GM19238 (cell line): ENCODE results near the gene ZNF808.
A peak's percentile ranks its signal among the peaks of the same experiment; 100 is the strongest.
"Not testable (repeated sequence)": the region's sequence is repeated elsewhere in the genome, so short reads cannot be mapped to it uniquely, and the experiment has no call there.

Source experiments
- DNase-seq: peaks from one replicate; pipeline ENCODE4 v3.0.0; 2011; ENCODE audit warnings: low spot score; ENCODE audit not compliant: insufficient read length

ZNF808 gene

DNA sequence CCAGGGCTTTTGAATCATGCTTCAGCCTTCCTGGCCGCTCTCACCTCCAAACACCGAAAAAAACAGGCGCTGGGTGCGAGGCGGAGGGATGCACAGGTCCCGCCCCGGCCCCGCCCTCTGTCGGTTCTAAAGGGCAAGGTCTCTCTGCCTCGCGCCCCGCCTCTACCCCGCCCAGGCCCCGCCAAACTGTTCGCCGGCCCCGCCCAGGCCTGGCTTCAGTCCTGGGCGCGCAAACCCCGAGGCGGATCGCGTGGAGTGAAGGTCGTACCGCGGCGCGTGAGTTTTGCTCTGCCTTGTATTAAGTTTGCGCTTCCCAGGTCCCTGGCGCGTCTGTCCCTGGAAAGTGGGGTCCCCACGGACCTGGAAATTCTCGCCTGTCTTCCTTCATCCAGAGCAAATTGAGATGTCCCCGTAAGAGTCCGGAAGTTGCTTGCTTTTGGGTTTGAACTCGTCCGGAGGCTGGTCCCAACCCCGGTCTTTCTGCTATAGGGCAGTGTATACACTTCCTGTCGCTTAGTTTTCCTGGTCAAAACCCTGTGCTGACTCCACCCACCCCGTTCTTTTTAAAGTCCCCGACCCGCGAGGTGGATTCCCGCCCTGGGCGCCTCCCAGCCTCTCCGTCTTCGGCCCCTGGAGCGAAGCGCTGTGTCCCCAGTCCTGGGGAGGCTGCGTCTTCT, 8.4 kb downstream of the ZNF808 start:
- peak; percentile 17 for DNase-seq

DNA sequence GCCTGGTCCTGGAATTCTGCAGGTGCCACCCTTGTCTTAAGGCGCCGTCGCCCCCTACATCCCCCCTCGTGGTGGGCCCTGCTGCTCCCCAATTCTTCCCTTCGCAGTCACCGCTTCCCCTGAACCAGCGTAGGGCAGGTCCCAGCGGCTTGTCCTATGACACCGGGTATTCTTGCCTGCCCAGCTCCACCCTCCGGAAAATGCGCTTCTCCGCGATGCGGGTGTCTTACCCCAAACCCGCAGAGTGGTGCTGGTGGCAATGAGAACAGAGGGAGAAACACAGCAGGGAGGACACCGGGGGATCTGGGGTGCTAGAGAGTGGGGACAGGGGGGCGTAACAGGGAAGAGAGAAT, 9.0 kb downstream of the ZNF808 start:
- DNase-seq = no peak

DNA sequence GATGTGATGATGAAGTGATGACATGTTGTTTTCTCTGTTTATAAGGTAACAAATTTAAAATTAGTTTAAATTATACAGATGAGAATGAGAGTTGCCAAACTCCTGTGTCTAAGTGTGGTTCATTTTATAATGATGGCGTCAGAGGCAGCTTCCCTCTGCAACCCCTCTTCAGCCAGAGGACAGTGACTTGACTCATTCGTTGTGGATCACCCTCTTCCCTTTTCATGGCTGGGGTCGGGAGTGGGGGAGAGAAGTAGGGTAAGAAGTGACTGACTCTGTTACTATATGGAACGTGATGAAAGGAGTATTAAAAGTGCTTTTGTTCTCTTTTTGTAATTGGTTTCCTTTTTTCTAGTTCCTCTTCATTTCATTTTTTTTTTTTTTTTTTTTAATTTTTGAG, 11.3 kb downstream of the ZNF808 start:
- DNase-seq = not testable (repeated sequence)

DNA sequence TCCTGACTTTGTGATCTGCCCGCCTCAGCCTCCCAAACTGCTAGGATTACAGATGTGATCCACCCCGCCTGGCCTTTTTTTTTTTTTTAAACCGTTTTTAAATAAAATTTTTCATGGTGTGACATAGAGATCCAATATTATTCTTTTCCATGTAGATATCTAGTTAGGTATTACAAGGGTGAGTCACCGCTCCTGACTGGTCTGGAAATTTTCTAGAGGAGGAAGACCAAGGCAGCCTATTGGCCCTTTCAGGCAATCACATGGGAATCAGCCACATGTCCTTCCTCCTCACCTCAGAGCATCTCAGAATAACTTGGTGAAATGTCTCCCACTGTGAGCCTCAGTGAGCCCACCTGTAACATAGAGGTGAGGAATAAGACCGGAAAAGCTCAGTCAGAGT, 13.7 kb downstream of the ZNF808 start:
- not testable (repeated sequence) for DNase-seq

DNA sequence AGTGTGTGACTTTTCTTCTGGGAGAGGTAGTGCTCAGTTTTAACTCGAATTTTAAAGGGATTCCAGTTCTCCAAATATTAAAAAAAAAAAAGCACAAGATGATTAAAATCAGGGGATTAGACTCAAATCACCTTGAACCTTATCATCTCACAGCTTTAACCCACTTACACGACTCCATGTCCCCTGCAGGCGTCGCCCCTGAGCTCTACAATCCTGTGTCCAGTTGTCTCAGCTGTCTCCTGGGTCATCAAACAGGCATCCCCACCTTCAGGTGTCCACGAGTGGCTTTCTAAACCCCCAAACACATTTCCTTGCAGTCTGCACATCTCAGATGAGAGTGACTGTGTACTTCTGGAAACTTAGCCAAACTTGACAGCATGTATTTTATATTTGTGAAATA, 14.1 kb downstream of the ZNF808 start:
- no peak for DNase-seq

DNA sequence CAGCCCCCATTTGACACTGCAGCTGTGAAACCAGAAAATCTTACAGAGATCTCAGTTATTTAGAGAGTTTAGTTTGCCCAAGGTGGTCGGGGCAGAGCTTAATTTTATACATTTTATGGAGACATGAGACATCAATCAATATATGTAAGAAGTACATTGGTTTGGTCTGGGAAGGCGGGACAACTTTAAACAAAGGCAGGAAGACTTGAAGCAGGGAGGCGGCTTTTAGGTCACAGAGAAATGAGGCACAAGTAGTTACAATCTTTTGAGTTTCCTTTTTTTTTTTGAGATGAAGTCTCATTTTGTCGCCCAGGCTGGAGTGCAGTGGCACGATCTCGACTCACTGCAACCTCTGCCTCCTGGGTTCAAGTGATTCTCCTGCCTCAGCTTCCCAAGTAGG, 15.1 kb downstream of the ZNF808 start:
- not testable (repeated sequence) for DNase-seq

DNA sequence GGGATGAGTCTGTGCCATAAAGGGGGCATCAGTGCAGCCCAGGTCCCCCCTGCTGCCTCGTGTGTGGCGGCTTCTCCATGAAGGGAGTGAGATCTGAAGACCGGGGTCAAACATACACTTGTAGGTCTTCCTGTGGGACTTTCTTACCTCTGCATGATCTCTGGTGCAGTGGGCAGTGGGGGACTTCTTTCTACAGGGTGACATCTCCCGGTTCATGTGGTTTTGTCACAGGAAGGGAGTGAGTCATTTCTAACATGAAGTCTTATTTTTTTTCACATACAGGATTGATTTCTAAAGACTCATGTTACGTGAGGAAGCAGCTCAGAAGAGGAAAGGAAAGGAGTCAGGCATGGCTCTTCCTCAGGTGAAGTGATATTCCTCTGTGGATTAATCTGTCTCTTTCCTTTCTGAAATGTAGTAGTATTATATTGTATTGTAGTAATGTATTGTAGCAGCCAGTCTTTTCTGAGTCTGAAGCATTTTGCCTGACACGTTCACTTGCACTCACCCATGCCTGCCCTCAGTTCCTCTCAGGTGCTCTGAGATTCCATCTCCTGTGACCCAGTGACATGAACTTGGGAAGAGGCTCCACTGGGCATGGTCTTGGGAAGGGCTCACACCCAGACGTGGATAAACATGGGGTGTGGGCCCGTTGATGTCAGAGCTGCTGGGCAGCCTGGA, 15.7 kb downstream of the ZNF808 start:
- DNase-seq = no peak

DNA sequence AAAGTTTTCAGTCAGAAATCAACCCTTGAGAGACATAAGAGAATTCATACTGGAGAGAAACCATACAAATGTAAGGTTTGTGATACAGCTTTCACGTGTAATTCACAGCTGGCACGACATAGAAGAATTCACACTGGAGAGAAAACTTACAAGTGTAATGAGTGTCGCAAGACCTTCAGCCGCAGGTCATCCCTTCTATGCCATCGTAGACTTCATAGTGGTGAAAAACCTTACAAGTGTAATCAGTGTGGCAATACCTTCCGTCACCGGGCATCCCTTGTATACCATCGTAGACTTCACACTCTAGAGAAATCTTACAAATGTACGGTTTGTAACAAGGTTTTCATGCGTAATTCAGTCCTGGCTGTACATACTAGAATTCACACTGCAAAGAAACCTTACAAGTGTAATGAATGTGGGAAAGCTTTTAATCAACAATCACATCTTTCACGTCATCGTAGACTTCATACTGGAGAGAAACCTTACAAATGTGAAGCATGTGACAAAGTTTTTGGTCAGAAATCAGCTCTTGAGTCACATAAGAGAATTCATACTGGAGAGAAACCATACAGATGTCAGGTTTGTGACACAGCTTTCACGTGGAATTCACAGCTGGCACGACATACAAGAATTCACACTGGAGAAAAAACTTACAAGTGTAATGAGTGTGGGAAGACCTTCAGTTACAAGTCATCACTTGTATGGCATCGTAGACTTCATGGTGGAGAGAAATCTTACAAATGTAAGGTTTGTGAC, 26.9 kb downstream of the ZNF808 start:
- DNase-seq = no peak

DNA sequence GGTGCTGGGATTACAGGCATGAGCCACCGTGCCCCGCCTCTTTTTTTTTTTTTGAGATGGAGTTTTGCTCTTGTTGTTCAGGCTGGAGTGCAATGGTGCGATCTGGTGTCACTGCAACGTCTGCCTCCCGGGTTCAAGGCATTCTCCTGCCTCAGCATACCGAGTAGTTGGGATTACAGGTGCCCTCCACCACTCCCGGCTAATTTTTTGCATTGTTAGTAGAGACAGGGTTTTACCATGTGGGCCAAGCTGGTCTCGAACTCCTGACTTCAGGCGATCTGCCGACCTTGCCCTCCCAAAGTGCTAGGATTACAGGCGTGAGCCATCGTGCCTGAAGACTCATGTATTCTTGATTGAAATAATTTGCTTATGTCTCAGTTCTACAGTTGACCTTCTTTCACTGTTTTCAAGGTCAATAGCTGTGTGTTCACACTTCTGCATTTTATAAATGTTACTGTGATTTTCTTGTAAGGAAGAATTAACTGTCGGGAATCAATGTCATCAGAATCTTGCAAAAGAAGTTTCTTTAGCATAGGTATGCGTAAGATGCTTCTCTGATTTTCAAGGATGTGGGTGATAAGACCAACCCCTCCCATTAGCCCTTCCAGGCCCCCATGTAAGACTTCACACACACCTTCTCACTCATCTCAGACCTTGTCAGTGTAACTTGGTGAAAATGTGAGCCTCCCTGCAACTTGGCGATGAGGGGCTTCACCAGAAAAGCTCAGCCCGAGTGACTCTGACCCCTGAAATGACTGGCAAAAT, 29.9 kb downstream of the ZNF808 start:
- no peak for DNase-seq

DNA sequence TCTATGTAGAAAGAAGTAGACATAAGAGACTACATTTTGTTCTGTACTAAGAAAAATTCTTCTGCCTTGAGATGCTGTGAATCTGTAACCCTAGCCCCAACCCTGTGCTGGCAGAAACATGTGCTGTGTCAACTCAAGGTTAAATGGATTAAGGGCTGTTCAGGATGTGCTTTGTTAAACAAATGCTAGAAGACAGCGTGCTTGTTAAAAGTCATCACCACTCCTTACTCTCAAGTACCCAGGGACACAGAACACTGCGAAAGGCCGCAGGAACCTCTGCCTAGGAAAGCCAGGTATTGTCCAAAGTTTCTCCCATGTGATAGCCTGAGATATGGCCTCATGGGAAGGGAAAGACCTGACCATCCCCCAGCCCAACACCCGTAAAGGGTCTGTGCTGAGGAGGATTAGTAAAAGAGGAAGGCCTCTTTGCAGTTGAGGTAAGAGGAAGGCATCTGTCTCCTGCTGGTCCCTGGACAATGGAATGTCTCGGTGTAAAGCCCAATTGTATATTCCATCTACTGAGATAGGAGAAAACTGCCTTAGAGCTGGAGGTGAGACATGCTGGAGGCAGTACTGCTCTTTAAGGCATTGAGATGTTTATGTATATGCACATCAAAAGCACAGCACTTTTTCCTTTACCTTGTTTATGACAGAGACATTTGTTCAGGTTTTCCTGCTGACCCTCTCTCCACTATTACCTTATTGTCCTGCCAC, 31.4 kb downstream of the ZNF808 start:
- DNase-seq = not testable (repeated sequence)

DNA sequence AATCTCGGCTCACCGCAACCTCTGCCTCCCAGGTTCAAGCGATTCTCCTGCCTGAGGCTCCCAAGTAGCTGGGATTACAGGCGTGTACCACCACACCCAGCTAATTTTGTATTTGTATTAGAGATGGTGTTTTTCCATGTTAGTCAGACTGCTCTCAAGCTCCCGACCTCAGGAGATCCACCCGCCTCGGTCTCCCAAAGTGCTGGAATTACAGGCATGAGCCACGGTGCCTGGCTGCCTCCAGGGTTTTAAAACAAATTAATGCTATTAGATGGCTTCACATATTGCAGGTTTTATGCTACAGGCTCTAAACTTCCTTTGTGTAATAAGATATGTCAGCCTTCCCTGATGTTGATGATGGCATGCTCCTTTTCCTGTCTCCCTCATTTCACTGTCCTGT, 34.1 kb downstream of the ZNF808 start:
- DNase-seq = not testable (repeated sequence)

DNA sequence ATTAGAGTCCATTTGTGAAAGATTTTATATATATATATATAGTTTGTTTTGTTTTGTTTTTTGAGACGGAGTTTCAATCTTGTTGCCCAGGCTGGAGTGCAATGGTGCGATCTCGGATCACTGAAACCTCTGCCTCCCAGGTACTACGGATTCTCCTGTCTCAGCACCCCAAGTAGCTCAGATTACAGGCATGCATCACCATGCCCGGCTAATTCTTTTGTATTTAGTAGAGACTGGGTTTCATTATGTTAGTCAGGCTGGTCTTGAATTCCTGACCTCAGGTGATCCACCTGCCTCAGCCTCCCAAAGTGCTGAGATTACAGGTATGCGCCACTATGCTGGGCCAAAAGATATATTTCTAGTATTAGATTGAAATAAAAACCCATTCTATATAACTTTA, 38.7 kb downstream of the ZNF808 start:
- DNase-seq = no peak

DNA sequence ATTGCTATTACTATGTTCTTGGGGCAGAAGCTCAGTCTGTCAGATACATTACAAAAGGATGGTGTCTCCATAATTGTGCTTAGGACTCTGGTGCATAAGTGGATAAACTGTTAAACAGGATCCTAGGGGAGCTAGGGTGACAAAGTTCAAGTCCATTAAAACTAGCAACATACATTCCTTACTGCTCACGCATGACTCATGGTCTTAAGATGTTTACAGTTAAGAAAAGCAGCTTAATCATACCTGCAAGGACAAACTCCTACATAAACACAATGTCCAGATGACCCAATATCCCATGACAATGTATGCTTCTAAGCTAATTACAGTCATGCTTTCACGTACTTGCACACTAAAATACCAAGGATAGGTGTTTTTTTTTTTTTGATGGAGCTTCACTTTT, 39.1 kb downstream of the ZNF808 start:
- no peak for DNase-seq

DNA sequence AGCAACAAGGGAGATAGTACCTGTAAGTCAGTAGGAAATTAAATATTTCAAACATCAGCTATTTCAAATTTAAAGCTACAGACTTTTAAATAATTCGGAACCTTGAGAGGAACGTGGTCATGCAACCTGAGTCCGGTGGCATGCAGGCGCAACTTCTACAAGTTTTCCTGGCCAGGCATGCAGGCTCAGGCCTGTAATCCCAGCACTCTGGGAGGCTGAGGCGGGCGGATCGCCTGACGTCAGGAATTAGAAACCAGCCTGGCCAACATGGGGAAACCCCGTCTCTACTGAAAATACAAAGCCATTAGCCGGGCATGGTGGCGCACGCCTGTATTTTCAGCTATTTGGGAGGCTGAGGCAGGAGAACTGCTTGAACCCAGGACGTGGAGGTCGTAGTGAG, 40.5 kb downstream of the ZNF808 start:
- no peak for DNase-seq

DNA sequence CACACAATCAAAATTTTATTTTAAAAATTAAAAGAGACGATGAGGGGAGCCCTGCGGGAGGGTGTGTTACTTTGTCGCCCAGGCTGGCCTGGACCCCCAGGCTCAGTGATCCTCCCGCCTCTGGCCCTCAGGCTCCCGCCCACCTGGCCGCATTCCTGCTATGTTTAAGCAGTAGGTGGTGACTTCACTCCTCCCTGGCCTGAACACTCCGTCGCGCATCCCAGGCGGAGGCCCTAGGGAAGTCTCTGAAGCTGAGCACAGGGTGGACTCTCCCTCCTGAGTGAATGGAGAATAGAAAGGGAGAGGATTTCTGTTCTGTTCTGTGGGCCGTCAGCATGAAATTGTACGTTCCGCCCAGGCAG, 42.2 kb downstream of the ZNF808 start:
- not testable (repeated sequence) for DNase-seq

DNA sequence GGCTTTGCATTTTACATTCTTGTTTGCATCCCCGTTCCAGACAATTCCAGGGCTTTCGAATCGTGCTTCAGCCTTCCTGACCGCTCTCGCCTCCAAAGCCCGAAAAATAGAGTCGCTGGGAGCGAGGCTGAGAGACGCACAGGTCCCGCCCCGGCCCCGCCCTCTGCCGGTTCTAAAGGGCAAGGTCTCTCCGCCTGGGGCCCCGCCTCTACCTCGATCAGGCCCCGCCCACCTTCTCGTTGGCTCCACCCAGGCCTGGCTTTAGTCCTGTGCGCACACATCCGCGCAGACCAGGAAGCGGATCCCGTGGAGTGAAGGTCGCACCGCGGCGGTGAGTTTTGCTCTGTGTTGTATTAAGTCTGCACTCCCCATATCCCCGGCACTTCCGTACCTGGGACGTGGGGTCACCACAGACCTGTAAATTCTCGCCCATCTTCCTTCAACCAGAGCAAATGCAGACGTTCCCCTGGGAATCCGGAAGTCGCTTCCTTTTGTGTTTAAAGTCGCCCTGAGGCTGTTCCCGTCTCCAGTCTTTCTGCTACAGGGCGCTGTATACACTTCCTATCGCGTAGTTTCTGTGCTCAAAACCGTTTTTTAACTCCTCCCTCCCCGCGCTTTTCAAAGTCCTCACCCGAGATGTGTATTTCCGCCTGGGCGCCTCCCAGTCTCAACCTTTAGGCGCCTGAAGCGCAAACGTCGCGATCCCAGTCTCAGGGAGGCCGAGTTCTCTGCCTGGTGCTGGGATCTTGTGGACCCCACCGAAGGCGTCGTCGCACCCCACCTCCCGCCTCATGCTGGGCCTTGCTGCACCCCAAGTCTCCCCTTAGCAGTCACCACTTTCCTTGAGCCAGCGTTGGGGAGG, 42.8 kb downstream of the ZNF808 start, which contains the start of gene ZNF701:
TSS of gene ZNF701 (plus strand) at position 288 of the 862 bp plus-strand sequence. CDS start 3,861 bp downstream, outside the sequence.
- DNase-seq = peak; percentile 78

DNA sequence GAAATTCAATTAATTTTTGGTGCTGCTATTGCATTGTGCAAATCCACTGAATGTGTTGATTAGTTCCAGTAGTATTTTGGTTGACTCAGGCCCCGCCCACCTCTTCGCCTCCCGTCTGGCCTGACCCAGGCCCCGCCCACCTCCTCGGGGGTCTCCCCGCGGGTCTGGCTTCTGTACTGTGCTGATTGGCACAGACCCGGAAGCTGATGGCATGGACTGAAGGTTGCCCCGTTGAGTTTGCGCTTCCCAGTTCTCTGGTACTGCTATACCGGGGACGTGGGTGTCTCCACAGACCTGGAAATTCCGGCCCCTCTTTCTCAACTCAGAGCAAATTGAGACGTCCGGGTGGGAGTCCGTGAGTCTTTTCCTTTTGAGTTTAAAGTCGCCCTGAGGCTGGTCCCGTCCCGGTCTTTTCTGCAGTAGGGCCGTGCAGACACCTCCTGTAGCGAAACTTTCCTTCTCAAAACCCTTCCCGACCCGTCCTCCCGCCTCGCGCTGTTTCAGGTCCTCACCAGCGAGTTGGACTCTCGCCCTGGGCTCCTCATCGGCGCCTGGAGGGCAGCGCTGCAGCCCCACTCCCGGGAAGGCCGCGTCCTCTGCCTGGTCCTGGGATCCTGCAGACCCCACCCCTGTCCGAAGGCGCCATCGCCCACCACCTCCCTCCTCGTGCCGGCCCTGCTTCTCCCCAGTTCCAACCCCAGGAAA, 57.4 kb downstream of the ZNF808 start:
- no peak for DNase-seq

DNA sequence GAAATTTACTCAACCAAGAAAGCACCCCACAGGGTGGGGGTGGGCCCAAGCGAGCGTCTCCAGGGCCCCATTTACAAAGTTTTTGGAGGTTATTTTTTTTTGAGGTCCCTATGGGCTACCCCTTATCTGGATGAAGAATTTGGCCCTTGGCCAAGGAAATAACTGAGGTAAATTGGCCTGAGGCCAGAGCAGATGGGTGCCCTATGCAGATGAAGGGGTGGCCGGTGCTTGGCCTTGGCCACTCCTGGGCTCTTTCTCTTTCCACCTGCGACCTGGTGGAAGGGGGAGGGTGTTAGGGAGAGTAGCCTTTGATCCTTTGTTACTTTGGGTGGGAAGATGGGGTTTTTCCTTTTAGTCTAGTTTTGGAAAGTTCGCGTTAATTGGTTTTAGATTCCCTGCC, 58.1 kb downstream of the ZNF808 start:
- DNase-seq = no peak

DNA sequence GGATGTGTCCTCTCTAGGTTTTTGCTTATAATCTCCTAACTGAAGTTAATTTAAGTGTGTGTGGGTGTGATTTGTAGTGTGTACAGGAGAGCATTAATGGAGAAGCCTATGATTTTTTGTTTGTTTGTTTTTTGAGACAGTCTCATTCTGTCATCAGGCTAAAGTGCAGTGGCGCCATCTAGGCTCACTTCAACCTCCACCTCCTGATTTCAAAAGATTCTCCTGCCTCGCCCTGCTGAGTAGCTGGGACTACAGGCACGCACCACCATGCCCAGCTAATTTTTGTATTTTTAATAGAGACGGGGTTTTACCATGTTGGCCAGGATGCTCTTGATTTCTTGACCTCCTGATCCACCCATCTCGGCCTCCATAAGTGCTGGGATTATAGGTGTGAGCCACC, 63.3 kb downstream of the ZNF808 start:
- DNase-seq = no peak

DNA sequence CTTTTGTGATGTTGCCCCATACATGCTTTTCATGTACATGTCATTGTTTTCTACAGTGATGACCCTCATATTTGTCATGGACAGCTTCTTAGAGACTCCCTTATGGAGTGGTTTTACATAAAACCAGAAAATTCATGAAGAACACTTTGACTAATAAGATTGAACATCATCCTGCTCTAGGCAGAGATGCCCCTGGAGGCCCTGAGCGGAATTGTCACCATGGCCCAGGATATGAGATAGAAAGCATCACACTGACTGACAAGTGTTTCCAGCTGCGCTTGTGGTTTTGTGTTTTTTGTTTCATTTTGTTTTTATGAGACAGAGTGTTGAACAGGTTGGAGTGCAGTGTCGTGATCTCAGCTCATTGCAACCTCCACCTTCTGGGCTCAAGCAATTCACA, 64.8 kb downstream of the ZNF808 start:
- no peak for DNase-seq
